Activated gamma-delta T cell (primary cell): ENCODE measurements around the gene ZRANB2.

Experiments
- DNase-seq: peaks from one replicate; lab custom pipeline; 2025; lab: John Stamatoyannopoulos, UW

ZRANB2 gene

DNA sequence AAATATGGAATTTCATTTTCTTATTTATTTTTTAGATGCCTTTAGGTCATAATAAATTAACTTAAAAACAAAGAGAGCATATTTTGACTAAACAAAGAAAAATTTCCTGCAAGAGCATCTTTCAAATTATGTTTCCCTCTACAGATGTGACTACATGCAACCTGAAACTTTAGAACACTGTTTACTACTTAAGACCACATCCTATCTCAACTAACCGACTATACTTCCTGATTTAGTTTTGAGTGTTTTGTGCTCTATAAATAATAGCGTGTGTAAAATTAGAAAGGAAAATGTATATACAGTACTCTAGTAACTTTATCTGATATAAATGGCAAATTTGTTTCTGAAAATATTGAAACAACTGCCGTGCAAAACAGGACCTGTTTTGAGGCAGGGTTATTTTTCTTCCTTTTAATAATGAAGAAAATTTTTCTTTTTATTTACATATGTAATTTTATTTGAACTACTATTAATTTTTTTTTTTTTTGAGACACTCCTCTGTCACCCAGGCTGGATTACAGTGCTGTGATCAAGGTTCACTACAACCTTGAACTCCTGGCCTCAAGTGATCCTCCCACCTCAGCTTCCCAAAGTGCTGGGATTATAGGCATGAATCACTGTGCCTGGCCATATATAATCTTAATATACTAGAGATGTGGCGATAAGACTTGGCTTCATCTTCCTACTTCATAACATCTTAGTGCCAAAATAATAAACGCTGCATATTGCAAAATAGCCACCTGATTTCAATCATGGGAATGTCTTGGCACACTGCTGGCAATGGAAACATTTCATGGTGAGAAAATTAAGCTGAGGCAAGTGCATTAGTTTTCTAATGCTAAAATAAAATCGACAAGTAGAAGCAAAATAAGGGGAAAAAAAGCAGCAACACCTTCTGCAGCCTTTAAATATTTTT, 12.3 kb downstream of the ZRANB2 start:
- no peak for DNase-seq

DNA sequence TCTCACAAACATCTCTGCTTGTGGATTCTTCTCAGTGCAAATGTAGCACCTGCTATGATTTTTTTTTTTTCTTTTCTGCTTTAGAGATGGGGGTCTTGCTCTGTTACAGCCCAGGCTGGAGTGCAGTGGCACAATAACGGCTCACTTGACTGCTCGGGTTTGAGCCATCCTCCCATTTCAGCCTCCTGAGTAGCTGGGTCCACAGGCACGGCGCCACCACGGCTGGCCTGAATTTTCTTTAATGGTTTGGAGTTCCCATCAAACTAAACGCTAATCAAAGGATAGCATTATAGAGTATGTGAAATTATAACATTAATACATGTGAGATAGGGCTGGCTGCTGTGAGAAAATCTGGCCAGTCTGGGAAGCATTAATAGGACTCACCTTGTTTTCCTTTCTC, 26.0 kb downstream of the ZRANB2 start:
- no peak for DNase-seq

- DNase-seq: no peak
Observed at GRCh38 chr1:71054281-71054731, 26.5 kb downstream of the ZRANB2 start.

- DNase-seq: no peak
Observed at GRCh38 chr1:71053758-71054157, 27.1 kb downstream of the ZRANB2 start.

DNA sequence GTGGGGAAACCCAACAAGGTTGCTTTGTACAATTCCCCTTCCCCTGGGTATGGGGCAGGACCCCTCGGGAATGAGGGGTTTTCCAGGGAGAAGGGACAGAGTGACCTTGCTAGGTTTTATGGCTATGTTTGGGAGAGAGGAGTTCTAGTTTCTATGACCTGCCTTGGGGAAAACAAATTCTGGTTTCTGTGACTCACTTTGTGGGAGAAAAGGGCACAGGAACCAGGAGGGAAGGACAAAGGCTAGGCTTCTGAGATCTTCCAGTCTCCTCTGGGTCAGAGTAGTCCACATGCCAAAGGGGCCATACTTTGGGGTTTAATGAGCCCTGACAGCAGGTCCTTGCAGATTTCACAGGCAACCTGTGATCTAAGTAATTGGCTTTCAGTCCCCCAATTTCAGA, 27.7 kb downstream of the ZRANB2 start:
- DNase-seq: no peak

DNA sequence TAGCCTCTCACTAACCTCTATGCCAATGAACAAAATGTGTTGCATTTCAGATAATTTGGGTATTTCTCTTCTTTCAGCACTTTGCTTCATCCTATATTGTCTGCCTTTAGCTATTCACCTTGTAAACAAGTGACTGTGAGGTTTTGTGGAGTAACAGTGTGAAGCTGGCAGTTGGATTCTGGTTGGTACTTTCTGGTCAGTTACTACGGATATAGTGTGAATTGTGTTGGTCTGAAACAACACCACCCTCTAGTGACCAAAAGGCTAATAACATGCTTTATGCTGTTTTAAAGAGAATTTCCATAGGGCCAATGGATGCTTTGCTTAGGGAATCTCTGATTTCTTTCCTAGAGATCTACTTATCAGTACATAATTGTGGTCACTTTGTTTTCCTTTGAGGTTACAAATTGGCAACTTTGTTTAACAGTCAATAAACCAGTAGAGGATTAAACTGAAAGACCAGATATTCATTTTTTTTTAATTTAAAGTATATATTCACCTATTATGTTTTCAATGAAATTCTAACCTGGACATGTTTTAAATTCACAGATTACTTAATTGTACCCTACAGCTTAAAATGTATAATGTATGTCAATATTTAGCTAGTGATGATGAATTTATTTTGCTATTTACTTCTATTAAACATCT, 30.8 kb downstream of the ZRANB2 start:
- DNase-seq: no peak

GRCh38 chr1:71047635-71048607, 32.9 kb downstream of the ZRANB2 start, which contains the start of gene PTGER3:
PTGER3 (minus strand) TSS chr1:71047816; CDS start chr1:71047577, 239 bp downstream.
- DNase-seq: no peak

DNA sequence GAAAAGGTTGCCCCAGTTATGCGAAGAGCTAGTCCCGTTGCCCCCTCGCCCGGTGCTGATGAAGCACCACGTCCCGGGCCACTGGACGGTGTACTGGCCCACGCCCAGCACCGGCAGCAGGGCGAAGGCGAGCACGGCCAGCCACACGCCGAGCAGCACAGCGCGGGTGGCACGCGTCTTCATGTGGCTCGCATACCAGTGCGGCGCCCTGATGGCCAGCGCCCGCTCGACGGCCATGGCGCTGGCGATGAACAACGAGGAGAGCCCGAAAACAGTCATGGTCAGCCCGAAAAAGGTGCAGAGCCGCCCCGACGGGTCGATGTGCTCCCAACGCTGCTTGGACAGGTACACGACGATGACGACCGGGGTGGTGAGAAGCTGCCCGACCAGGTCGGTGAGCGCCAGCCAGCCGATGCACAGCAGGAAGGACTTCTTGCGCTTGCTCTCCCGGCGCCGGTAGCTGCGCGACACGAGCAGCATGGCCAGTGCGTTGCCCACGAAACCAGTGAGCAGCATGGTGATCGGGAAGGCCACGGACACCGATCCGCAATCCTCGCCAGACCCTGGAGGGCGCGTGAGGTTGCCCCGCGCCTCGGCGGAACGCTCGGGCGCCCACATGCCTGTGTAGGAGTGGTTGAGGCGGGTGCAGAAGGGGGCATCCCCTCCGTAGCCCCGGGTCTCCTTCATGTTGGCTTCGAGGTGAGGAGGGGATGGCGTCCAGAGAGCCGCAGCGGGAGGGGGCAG, 33.8 kb downstream of the ZRANB2 start:
- DNase-seq: no peak

- DNase-seq: no peak
Observed at GRCh38 chr1:71045463-71046028, 35.3 kb downstream of the ZRANB2 start.

DNA sequence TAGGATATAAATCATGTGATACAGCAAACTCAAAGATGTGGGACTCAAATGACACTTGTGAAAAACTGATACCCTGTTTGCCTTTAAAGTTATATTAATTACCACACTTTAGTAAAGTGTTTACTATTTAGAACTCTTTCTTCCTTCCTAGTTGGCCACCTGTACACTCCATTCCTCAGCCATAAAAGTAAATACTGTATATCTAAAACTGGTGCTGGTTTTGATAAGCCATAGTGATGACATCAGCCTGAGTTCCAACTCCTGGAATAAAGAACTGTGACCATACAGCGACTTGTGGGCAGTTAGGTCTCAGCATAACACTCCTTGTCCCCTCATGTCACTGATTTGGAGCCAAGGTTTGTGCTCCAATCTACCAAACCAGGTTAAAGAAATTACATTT, 36.0 kb downstream of the ZRANB2 start:
- no peak for DNase-seq

- DNase-seq: no peak
Observed at GRCh38 chr1:71043065-71043464, 37.8 kb downstream of the ZRANB2 start.

GRCh38 chr1:71041806-71042205, 39.0 kb downstream of the ZRANB2 start:
- DNase-seq: no peak

DNA sequence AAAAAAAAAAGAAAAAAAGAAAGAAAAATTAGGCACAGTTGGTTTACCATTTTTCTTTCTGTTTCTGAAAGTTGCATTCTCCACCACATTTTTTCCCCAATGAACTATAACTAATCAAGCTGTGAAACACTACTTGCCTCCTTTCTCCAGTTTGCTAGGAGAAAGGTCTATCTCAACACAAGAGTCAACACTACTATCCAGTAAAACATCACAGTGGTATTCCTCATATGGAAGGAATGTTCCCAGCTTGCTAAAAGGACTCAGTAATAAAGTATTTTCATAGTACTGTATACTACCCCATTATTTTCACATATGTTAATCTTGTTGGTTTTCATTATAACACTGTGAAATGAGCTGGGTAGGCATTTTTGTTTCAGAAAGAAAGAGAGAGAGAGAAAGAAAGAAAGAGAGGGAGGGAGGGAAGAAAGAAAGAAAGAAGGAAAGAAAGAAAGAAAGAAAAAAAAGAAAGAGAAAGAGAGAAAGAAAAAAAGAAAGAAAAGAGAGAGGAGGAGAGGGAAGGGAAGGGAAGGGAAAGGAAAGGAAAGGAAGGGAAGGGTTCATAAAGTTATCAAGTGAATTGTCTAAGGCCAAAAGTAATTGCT, 41.1 kb downstream of the ZRANB2 start:
- DNase-seq: no peak

DNA sequence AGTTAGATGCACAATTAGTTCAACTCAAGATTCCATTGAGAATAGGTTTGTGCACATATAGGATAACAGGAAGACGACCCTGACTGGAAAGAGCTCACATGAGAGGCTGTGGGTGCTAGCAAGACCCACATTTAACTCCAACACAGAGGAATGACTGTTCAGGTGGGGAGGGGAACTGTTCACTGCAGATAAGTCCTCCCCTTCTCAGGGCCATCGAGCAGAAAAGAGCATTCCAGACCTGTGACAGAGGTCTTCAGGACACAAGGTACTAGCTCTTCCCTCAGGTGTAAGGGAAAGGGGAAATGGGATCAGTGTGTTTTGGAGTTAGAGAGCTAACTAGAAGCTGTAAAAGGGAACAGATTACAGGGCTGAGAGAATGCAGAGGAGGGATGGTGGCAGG, 41.9 kb downstream of the ZRANB2 start:
- no peak for DNase-seq

- no peak for DNase-seq
Observed at GRCh38 chr1:71037829-71038620, 42.8 kb downstream of the ZRANB2 start.

- no peak for DNase-seq
Observed at GRCh38 chr1:71037066-71037465, 43.8 kb downstream of the ZRANB2 start.

- no peak for DNase-seq
Observed at GRCh38 chr1:71033136-71033535, 47.7 kb downstream of the ZRANB2 start.

DNA sequence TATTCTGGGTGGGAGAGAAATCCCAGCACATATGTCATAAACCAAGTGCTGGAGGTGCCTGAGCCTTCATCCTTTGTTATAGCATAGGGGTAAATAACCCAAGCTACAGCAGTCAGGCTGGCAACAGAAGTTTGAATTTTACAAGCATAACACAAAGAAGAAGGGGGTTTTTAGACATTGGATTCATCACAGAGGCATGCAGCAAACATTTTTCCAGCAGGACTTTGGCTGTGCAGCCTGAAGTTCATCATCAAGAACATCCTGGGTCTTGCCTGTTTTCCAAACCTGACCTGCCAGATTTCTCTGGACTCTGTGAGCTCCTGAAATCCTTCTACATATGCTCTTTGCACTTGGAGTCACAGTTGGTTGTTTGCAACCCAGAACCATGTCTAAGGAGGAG, 49.4 kb downstream of the ZRANB2 start:
- DNase-seq: no peak

DNA sequence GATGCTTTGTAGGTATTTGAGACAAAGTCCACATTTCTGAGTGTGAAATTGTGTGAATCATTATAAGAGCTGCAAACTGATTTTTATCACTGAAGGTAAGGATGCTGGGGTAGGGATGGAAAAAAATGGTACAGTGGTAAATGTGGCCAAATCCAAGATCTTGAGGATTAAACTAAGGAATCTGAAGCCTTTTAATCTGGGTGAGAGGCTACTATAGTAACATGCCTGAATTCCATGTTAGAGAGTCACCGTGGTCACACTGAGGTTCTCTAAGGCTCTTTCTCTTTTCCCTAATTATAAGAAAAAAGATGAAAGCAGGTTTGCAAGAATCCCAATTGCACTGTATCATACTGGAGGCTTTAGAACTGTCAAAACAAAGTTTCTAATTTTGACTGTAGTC, 50.8 kb downstream of the ZRANB2 start:
- no peak for DNase-seq

DNA sequence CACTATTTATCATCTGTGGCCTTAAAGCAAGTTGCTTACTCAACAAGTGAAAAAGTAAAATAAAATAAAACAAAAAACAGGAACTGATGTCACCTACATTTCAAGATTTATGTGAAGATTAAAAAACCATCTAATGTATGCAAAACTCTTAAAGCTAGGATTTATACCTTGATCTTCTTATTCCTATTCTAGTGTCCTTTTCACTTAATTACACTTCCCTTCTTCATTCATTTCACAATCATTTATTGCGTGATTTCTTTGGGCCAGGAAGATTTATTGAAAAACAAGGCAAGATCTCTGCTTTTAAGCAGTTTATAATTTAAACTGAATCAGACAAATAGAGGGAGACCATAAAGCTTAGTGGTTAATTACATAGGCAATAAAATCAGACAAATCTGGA, 51.9 kb downstream of the ZRANB2 start:
- no peak for DNase-seq
